BLaER1 treated with 17β-estradiol and CSF1 and Interleukin-3, amounts not matched to agents 10 nM and 100 nM (cell line): ENCODE data around the gene DISP2.

Experiments used
- H3K27ac ChIP-seq, 11 experiments: shearing (Covaris generic); formaldehyde crosslinking; 2 replicates each; pipeline ENCODE4 v1.8.1; 2022
- H3K27me3 ChIP-seq, 11 experiments: shearing (Covaris generic); formaldehyde crosslinking; 2 replicates each; pipeline ENCODE4 v1.8.1; 2022
- H3K36me3 ChIP-seq, 11 experiments: shearing (Covaris generic); formaldehyde crosslinking; 2 replicates each; pipeline ENCODE4 v1.8.1; 2022
- H3K4me1 ChIP-seq, 10 experiments: shearing (Covaris generic); formaldehyde crosslinking; 2 replicates each; pipeline ENCODE4 v1.8.1; 2022
- H3K4me2 ChIP-seq, 11 experiments: shearing (Covaris generic); formaldehyde crosslinking; 2 replicates each; pipeline ENCODE4 v1.8.1; 2022
- H3K4me3 ChIP-seq, 10 experiments: shearing (Covaris generic); formaldehyde crosslinking; 2 replicates each; pipeline ENCODE4 v1.8.1; 2022
- H3K9ac ChIP-seq, 11 experiments: shearing (Covaris generic); formaldehyde crosslinking; 2 replicates each; pipeline ENCODE4 v1.8.1; 2022
- H3K9me3 ChIP-seq, 11 experiments: shearing (Covaris generic); formaldehyde crosslinking; replicated peaks in 1 of 11; 2 replicates each; pipeline ENCODE4 v1.8.1; 2022
- H4K20me1 ChIP-seq, 11 experiments: shearing (Covaris generic); formaldehyde crosslinking; 2 replicates each; pipeline ENCODE4 v1.8.1; 2022
- Cebpa-rat ChIP-seq, 11 experiments: shearing (Covaris generic); IDR thresholded peaks; 2 replicates each; pipeline ENCODE4 v1.8.1; 2022

Gene DISP2

DNA sequence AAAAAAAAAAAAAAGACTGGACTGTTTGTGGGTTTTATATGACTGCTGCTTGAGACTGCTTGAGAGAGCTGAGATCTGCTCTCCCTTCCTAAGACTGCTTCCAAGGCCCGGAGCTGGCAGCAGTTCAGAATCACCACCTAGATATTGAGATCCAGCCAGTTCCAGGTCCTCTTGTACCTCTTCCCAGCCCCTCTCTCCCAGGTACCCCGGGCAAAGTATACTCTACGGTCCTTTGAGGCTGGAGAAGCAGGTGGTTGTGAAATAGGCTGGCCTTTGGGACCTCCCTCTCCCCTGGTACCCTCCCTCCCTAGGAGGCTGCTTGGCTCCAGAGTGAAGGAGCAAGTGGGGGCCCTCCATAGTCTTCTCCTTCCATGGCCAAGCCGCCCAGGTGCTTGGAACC lies 70.2 kb downstream of the DISP2 start:
- peaks cover 13 to 40% (median 30%) of the 10 kb centered on the region in 10 experiments for H3K4me1 ChIP-seq
- TF ChIP-seq Cebpa-rat (IDR thresholded peaks at IDR 0.05) = no peak
- no peak overlapping the region for H3K27ac ChIP-seq
- no peaks in the 10 kb centered on the region for H3K27me3 ChIP-seq
- H4K20me1 ChIP-seq = no peaks in the 10 kb centered on the region
- H3K9ac ChIP-seq = peak overlapping the region in 3 of 11 experiments; percentile 9 to 29 (median 23); a peak in 2 of 22 replicates
- no peaks in the 10 kb centered on the region for H3K36me3 ChIP-seq
- H3K4me2 ChIP-seq = peak overlapping the region in 8 of 11 experiments; percentile 60 to 87 (median 83); a peak in 14 of 22 replicates
- H3K9me3 ChIP-seq = no peaks in the 10 kb centered on the region
- no peak overlapping the region for H3K4me3 ChIP-seq
